ENCODE measurements around the gene DBH.

The DBH gene

GRCh38 chr9:133702798-133703590 is 66.8 kb downstream of the DBH start:
- DNase-seq: no peak

DNA sequence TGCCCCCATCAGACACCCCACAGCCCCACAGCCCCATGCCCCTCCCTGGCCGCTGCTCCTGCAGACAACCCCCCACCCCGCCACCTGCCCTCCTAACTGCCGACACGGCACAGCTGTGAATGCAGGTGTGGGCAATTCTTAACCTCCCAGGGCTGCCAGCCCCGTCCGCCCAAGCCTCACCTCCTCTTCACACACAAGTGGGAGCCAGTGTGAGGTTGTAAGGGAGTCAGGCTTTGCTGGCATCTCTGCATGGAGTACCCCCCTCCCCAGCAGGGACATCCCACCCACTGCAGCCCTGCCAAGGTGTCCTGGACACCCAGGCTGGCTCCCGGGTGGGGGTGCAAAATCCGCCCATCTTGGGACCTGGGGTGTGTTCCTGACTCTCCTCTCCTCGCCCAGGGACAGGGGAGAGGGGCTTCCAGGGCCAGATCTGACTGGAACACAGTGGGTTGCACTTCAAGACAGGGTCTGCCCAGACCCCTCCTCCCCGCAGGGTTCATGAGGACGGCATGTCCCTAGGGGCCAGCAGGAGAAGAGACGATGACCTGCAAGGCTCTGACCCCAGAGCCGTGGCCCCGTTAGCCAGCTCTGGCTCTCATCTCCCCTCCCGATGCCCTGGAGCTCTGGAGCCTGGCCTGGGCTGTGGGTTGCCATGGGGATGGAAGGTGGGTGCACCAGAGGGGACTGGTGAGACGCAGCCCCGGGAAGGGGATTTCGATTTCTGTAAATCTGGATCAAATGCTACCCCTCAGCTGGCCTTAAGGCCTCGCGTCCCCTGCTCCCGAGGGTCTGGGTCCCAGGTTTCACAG is 67.6 kb downstream of the DBH start:
- DNase-seq: no peak

DNA sequence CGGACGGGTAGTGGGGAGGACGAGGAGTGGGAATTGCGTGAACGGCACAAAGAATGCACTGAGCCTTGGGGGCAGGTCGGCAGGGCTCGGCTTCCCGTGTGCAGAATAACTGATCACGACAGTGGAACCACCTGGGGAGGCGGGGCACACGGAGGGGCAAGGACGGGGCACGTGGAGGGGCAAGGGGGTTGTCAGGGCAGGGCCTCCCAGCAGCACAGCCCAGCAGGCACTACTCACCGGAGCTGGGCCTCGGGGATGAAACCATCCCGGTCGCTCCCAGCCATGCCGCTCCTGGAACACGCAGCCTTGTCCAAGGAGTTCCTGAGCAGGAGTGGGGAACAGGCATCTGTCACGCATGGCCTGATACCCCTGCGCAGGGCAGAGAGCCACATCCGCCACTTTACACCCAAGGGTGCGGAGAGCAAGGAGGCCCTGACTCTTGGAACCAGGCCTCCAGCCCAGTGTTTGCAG is 68.6 kb downstream of the DBH start:
- no peak for DNase-seq

DNA sequence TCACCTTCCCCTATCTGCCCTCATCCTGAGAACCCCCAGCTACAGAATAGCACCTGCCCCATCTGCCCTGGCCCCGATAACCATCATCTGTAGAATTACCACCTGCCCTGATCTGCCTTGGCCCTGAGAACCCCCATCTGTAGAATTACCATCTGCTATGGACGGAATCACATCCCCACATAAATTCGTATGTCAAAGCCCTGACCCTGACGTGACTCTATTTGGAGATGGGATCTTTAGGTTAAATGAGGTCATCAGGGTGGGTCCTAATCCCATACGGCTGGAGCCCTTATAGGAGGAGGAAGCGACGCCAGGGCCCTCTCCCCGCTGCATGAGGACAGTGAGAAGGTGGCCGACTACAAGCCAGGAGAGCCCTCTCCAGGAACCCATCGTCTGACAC is 69.4 kb downstream of the DBH start:
- no peak for DNase-seq

DNA sequence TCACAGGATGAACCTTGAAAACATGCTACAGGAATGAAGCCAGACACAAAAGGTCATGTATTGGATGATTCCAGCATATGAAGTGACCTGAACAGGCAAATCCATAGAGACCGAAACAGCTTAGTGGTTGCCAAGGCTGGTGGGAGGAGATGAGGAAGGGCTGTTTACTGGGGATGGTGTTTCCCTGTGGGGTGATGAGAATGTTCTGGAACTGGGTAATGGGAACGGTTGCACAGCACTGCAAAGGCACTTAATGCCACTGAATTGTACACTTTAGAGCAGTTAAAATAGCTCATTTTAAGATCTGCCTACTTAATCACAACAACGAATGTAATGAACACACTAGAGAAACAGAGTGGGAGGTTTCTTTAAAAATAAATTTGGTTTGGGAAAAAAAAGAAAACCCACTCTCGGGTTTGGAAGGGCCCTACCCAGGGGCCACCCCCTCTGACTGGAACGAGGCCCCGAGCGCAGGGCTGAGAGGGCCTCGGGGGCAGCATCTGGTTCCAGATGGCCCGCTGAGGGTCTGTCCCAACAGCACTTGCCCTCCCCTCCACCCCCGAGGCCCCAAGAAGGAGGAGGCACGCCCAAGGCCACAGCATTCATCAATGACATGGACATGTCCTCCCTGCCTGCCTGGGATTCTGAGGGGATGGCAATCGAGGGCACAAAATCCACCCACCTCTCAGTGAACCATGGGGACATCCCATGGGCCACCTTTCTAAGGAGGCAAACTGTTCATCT is 70.3 kb downstream of the DBH start:
- no peak for DNase-seq

DNA sequence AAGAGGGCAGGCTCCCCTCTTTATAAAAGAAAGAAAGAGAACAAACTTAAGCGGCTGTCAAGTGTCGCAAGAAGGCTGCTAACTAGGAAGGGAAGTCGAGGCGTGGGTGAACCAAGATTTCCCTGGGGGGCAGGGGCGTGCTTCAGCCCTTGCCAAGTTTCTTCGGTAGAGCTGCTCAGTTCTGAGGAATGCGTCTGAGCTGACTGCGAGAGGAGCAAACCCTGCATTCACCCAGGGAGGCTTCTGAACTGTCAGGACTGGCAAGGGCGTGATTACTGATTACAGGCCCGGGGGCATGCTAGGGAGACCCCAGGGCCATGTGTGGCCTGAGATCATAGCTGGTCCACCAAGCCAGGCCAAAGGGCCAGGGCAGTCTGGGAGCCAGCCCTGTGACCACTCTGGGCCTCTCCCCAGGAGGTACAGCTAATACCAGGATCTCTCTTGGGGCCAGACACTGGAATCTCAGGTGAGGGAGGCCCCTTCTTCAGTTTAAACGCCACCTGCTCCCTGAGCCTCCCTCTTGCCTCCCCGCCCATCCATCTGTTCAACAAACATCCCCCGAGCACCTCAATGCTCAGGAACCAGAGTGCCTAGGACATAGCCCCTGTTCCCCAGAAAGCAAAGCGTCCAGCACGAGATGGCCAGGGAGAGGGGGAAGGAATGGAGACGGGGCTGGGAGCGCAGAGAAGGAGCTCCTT is 71.1 kb downstream of the DBH start:
- peak; percentile 55 to 73 for DNase-seq

DNA sequence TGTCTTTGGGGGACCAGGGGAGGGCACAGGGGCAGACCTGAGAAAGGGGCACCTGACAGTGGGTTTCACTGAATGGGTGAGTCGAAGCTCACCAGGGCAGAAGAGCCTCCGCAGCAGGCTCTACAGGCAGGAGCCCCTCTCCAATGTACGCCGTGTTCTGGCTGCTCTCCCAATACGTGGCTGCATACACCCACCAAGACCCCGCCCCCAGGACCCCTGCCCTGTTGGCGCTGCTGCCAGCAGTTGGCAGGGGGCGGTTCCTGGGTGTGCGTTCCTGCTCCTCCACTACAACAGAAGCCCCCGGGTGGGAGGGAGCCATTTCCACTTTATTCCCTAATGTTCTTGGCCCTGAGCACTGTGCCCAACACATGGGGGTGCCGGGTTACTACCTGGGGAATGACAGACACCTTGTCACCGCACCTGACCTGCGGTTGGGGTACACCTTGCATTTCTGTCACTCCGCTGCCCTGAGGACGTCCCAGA is 71.6 kb downstream of the DBH start:
- DNase-seq: no peak

DNA sequence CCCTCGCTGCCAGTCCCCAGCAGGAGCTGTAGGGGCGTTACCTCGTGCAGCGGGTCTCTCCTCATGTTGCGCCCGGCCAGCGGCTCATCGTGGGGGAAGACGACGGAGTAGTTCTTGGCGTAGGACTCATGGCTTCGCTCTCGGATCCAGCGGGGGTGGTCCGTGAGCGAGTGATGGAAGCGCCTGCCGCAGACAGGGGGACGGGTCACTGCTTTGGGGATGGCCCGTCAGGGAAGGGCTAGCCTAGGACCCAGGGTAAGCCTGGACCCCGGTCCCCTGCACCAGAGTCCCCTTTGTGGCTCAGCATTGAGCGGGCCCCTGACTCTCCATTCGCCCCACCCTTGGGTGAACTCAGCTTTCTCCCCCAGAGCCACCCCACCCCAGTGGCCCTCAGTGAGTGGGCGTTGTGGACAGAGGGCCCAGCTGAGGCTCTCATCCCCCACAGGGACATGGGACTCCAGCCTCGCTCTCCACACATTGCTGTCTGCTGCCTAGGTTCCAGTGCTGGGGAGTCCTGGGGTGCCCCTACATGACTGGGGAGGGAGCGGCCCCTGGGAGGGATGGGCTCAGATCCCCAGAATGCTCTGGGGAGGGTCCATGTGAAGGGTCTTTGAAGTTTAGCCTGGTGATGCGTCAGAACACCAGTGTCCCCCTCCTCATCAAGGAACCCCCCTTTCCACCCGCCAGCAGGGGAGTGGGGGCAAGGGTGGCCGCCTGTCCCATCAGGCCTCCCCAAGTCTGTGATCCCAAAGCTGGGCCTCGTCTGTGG is 72.3 kb downstream of the DBH start:
- no peak for DNase-seq
